HG03280 (cell line): ENCODE data around the gene LAMC1.
"Not testable (repeated sequence)": the region's sequence is repeated elsewhere in the genome, so short reads cannot be mapped to it uniquely, and the experiment has no call there.

Experiments
- ATAC-seq: cut with Tn5 transposase; IDR thresholded peaks from one replicate; pipeline ENCODE4 v1.9.1; 2021; ENCODE audit warnings: mild to moderate bottlenecking, moderate library complexity; ENCODE audit not compliant: unreplicated experiment

Gene LAMC1

GRCh38 chr1:183040547-183040971, 17.3 kb downstream of the LAMC1 start:
- ATAC-seq, result no peak

GRCh38 chr1:183043254-183043653, 20.0 kb downstream of the LAMC1 start:
- ATAC-seq, result no peak

- ATAC-seq, result no peak
Observed at GRCh38 chr1:183043872-183044854, 20.9 kb downstream of the LAMC1 start.

GRCh38 chr1:183044893-183045649, 21.9 kb downstream of the LAMC1 start:
- ATAC-seq, result no peak

- peak; percentile 99 for ATAC-seq
Observed at GRCh38 chr1:183048087-183049085, 25.2 kb downstream of the LAMC1 start.

- no peak for ATAC-seq
Observed at GRCh38 chr1:183051546-183051945, 28.3 kb downstream of the LAMC1 start.

- ATAC-seq, result no peak
Observed at GRCh38 chr1:183052861-183053260, 29.6 kb downstream of the LAMC1 start.

- no peak for ATAC-seq
Observed at GRCh38 chr1:183058851-183059502, 35.8 kb downstream of the LAMC1 start.

GRCh38 chr1:183061194-183061593, 38.0 kb downstream of the LAMC1 start:
- no peak for ATAC-seq

GRCh38 chr1:183063349-183063748, 40.1 kb downstream of the LAMC1 start:
- no peak for ATAC-seq

- ATAC-seq, result no peak
Observed at GRCh38 chr1:183065168-183065706, 42.0 kb downstream of the LAMC1 start.

GRCh38 chr1:183066432-183066831, 43.2 kb downstream of the LAMC1 start:
- not testable (repeated sequence) for ATAC-seq

- no peak for ATAC-seq
Observed at GRCh38 chr1:183069562-183070216, 46.5 kb downstream of the LAMC1 start.

GRCh38 chr1:183070234-183070922, 47.2 kb downstream of the LAMC1 start:
- no peak for ATAC-seq

GRCh38 chr1:183070923-183071618, 47.9 kb downstream of the LAMC1 start:
- ATAC-seq, result peak; percentile 83

- not testable (repeated sequence) for ATAC-seq
Observed at GRCh38 chr1:183072595-183072994, 49.4 kb downstream of the LAMC1 start.

- ATAC-seq, result no peak
Observed at GRCh38 chr1:183073320-183073719, 50.1 kb downstream of the LAMC1 start.

- ATAC-seq, result no peak
Observed at GRCh38 chr1:183074215-183074614, 51.0 kb downstream of the LAMC1 start.
